Cardiac atrium fibroblast (primary cell): ENCODE measurements around the gene AUP1. TPM values are rescaled to one million over a fixed set of nuclear protein-coding genes. Genes with fewer than 3 reads are reported as not detected.

ENCODE experiments used
- total RNA-seq: library from RNA; depleted of rRNA; stranded (reverse); fragments of >200 nt; gene quantifications from 2 replicates; pipeline ENCODE4 v1.2.3, GENCODE V29; 2015

The AUP1 gene, protein sequence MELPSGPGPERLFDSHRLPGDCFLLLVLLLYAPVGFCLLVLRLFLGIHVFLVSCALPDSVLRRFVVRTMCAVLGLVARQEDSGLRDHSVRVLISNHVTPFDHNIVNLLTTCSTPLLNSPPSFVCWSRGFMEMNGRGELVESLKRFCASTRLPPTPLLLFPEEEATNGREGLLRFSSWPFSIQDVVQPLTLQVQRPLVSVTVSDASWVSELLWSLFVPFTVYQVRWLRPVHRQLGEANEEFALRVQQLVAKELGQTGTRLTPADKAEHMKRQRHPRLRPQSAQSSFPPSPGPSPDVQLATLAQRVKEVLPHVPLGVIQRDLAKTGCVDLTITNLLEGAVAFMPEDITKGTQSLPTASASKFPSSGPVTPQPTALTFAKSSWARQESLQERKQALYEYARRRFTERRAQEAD
- total RNA-seq: 77.1 and 80.5 TPM in 2 replicates

GRCh38 chr2:74529357-74530238 lies at the start of gene AUP1, which contains the start of gene HTRA2:
AUP1 (minus strand) TSS chr2:74529706; CDS start chr2:74529629, 77 bp downstream.
HTRA2 (plus strand) TSS chr2:74529933; CDS start chr2:74530007, 74 bp downstream.

DNA sequence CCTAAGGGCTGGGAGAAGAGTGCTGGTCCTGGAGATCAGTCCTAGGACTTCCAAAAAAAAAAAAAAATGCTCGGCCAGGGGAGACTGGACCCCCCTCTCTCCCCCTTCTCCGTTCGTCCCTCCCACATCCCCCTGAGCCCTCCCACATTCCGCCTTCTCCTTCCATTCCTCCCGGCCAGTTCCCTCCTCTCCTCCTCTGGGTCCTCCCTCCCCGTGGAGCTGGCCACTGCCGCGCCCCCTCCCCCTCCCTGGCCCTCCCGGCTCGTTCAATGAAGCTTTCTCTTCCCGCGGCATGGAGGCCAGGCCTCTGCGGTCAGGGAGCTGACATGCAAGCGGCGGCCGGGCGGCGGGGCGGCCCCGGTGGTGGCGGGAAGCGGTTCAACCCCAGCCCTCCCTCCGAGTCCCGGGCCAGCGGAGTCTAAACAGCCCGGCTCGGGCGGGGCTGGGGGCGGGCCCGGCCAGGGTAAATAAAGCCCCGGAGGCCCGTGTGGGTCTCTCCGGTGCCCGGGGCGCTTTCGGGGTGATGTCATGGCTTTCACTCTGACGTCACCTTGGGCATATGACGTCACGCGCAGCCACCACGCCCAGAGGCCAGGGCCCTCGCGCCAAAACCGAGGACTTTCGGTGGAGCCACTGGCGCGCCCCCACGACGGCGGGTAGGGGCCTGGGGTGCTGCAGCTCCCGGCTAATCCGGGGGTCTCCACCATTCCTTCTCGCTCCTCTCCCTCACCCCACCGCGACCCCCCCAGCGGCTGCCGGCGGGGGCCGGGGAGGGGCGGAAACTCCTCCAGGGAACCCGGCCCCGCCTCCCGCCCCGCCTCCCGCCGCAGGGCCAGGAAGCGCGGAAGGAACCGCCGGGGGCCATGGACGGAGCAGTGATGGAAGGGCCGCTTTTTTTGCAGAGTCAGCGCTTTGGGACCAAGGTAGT lies 24.6 kb upstream of the AUP1 start, which contains the start of the genes DOK1 and LOXL3:
Gene DOK1 (plus strand): TSS at position 829 of the 928 bp plus-strand sequence. CDS start 35 bp downstream, at position 864.
Gene LOXL3 (minus strand): TSS at position 51 of the 928 bp plus-strand sequence. CDS start 1,308 bp downstream, outside the sequence.

DNA sequence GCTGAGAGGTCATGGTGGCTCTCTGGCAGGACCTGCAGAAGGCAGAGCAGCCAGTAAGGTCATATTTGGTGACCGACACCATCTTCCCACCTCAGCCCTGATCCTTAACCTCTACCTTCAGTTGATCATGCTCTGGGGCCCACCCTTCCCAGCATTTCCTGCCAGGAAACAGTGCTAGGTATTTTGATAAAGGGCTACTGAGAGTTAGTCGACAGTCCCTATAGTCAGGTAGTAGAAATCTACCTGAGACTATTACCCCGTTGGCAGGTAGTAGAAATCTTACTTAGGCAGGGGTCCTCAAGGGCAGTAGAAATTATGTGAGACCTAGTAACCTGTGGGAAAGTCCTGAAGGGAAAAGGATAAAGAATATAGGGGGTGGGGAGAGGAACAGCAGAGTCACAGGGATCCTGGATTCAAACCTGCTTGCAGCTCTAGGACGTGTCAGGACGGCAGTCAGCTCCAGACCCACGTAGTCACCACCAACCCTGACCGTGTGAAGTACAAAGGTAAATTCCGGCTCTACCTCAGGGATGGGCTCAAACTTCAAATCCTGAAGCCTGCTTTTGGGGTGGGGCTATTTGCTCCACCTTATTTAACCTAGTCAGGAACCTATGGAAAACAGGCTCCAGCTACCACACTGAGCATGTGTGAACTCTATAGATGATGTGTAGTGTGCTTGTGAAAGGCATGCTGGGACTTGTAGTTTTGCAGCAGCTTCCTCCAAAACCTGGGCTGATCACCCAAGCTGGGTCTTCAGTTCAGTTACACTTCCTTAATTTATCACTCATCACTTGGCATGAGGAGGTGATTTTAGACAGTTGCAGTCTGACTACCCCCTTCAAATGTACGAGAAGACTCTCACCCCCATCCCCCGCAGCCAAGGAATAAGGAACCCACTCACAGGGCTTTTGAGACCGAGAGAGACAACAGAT lies 3.5 kb downstream of the AUP1 start, which contains the start of gene DQX1:
Gene DQX1 (minus strand): TSS at position 515 of the 932 bp plus-strand sequence. CDS start 502 bp downstream, at position 13.

GRCh38 chr2:74514368-74515270 lies 14.9 kb downstream of the AUP1 start, which contains the start of gene TLX2:
TLX2 (plus strand) TSS chr2:74514450; CDS start chr2:74514807, 357 bp downstream.

DNA sequence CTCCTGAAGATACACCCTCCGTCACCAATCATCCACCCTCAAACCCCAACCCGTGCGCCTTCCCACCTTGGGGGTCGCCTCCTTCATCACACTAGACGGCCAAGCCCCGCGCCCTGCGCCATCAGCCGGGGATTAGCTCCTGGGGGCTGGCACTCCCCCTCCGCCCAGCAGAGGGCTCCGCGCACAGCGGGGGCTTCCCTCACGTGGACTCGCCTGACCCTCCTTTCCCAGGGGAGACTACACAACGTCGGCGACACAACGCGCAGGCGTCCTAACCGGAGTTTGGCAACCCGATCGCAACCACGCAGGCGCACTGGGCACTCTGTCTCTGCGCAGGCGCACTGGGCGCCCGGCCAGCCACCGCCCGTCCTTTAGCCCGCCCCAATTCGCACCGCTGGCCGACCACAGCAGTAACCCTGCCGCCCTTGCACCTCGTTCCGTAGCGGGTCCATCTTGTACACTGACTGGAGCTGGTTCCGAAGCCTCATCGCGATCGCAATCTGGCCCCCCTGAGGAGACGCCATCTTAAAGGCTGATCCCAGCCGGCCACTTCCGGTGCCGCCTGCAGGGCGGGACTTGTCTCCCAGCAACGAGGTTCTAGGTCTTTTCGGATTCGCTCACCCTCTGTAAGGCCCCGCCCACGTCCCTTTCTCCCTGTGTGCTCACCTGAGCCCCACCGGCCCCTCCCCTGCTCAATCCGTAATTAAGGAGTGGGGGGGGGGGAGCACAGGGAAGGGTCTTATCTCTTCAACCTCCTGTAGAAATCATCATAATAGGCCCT lies 22.2 kb downstream of the AUP1 start, which contains the start of gene PCGF1:
Gene PCGF1 (minus strand): TSS at position 551 of the 781 bp plus-strand sequence. CDS start 27 bp downstream, at position 524.

GRCh38 chr2:74499267-74499939 lies 30.1 kb downstream of the AUP1 start, which contains the start of gene LBX2:
LBX2 (minus strand) TSS chr2:74499603; CDS start chr2:74499537, 66 bp downstream.

DNA sequence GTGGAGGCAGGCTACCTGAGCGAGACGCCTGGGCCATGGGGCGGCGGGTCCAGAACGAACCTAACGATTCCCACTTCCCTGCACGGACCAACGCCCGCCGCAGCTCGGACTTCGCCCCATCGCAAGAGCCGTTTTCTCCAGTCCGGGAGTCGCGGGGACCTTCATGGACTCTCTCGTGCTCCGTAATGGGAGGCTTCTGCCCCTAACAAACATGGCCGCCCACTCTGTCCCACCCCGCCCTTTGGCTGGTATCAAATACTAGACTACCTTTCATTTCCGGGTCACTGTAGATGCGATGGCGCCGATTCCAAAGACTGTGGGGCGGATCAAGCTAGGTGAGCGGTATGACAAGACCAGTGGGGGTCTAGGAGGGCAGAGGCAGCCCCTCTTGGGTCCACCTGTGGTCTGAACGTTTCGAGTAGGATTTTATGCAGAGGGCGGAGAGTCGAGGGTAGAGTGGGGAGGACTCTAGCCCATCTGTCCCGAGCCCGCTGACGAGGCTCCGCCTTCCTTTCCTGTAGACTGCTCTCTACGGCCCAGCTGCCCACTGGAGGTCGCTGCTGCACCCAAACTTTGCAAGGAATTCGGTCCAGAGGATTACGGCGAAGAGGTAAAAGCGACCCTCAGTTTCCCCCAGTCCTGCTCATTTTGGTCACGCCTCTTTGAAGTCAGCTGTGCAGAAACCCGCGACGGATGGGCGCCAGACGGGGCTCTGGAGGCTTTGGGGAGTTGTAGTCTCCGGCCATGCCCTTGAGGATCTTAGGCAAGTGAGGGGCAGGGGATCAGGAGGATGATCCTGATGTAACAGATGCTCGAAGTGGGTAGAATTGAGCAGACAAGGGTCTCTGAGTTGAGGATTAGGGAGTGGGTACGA lies 46.5 kb downstream of the AUP1 start, which contains the start of the genes CCDC142 and TTC31:
Gene CCDC142 (minus strand): TSS at position 198 of the 874 bp plus-strand sequence. CDS start 161 bp downstream, at position 37.
Gene TTC31 (plus strand): TSS at position 281 of the 874 bp plus-strand sequence. CDS start 15 bp downstream, at position 296.

Other genes with a start within 250 kb of the AUP1 start
- gene SLC4A5, start 186.3 kb downstream of the AUP1 start, total RNA-seq: under 0.01 and 0.16 TPM in 2 replicates
- gene DCTN1, start 149.4 kb downstream of the AUP1 start, total RNA-seq: 113 and 118 TPM in 2 replicates
- under 0.01 and 0.49 TPM in 2 replicates for gene C2orf81, start 108.1 kb downstream of the AUP1 start, total RNA-seq
- gene WDR54, start 108.0 kb downstream of the AUP1 start, total RNA-seq: 30.6 and 40.4 TPM in 2 replicates
- 14.4 and 17.7 TPM in 2 replicates for gene RTKN, start 87.8 kb downstream of the AUP1 start, total RNA-seq
- 7.5 and 23.3 TPM in 2 replicates for gene INO80B, start 74.6 kb downstream of the AUP1 start, total RNA-seq
- gene WBP1, start 71.3 kb downstream of the AUP1 start, total RNA-seq: 63.4 and 67.9 TPM in 2 replicates
- 78.3 and 84.1 TPM in 2 replicates for gene MOGS, start 64.3 kb downstream of the AUP1 start, total RNA-seq
- gene MRPL53, start 57.0 kb downstream of the AUP1 start, total RNA-seq: 28.7 and 37.1 TPM in 2 replicates
- 6.0 and 11.0 TPM in 2 replicates for gene CCDC142, start 46.7 kb downstream of the AUP1 start, total RNA-seq
- gene TTC31, start 46.6 kb downstream of the AUP1 start, total RNA-seq: 16.8 and 20.0 TPM in 2 replicates
- 1.6 and 2.1 TPM in 2 replicates for gene LBX2, start 30.1 kb downstream of the AUP1 start, total RNA-seq
- 8.6 and 13.2 TPM in 2 replicates for gene PCGF1, start 22.0 kb downstream of the AUP1 start, total RNA-seq
- not detected in 2 replicates for gene TLX2, start 15.3 kb downstream of the AUP1 start, total RNA-seq
- gene DQX1, start 3.5 kb downstream of the AUP1 start, total RNA-seq: not detected in 2 replicates
- gene HTRA2, start 227 bp upstream of the AUP1 start, total RNA-seq: 10.9 and 32.0 TPM in 2 replicates
- gene LOXL3, start 24.2 kb upstream of the AUP1 start, total RNA-seq: 76.8 and 97.7 TPM in 2 replicates
- 27.6 and 30.6 TPM in 2 replicates for gene DOK1, start 25.0 kb upstream of the AUP1 start, total RNA-seq
- gene M1AP, start 118.6 kb upstream of the AUP1 start, total RNA-seq: not detected in 2 replicates
- 7.0 and 9.9 TPM in 2 replicates for gene SEMA4F, start 124.5 kb upstream of the AUP1 start, total RNA-seq